Cortex of kidney (tissue), 1 donor: ENCODE data around the gene PHKA2.

Source experiments
- DNase-seq: peaks from one replicate; lab custom pipeline; 2025; lab: John Stamatoyannopoulos, UW

The PHKA2 gene

DNA sequence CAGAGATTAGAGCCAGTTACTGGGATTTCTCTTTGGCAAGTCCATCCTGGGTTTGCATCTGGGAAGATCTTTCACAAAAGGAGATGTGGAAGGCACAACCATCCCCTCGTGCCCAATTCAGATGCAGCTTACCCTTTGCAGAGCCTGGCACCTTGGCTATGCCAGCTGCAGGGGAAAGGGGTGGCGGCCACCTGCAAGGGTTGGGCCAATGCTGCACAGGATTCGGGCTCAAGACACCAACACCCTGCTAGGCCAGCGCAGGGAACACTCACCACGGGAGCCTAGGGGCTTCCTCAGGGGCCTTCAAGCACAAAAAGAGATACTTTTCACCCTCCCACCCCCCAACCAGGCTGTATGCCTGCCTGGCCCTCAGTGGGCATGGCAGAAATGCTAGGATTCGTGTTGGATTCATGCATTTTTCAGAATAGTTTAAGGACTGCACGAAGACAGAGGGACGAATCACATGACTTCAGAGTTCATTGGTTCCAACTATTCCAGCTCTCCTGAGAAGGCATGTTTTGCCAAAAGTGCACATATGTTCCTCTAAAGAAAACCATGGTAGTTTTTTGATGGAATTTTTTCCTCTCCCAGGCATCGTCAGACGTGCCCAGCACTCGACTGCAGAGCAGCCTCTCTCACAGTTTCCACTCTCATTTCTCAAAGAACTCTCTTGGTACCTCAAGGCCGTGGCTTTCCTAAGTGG, 94.4 kb downstream of the PHKA2 start:
- DNase-seq: no peak

DNA sequence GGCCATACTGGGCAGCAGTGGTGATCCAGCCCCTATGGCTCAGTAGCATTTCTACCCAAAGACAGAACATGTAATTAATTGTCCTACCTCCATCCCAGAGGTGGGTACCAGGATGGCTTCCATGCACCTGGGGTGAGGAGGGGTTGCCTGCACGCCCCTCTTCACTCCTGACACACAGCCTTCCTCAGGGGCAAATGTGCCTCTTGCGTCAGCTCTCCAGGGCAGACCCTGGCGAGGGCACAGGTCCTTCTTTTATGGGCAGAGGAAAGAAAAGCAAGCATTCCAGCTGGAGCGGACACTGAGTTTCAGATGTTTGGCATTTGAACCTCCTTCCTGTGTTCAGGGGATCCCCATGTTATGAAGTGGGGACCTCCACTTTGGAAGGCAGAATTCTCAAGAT, 95.6 kb downstream of the PHKA2 start:
- DNase-seq: no peak

DNA sequence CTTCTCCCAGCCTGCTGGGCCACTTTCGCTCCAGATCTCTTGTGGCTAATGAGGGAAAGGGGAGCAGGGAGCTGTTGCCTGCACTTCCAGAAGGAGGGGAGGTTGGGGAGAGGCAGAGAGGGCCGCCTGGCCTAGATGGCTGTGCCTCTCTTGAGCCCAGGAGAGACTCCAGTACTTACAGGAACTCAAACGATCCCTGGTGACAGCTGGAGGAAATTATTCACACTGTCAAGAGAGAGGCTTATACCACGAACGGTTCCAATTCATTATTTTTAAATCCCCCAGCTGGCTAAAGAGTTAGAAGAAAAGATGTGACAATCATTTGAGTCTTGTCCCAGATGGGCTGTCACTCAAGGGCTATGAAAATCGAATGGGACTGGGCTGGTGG, 96.1 kb downstream of the PHKA2 start:
- DNase-seq: no peak

DNA sequence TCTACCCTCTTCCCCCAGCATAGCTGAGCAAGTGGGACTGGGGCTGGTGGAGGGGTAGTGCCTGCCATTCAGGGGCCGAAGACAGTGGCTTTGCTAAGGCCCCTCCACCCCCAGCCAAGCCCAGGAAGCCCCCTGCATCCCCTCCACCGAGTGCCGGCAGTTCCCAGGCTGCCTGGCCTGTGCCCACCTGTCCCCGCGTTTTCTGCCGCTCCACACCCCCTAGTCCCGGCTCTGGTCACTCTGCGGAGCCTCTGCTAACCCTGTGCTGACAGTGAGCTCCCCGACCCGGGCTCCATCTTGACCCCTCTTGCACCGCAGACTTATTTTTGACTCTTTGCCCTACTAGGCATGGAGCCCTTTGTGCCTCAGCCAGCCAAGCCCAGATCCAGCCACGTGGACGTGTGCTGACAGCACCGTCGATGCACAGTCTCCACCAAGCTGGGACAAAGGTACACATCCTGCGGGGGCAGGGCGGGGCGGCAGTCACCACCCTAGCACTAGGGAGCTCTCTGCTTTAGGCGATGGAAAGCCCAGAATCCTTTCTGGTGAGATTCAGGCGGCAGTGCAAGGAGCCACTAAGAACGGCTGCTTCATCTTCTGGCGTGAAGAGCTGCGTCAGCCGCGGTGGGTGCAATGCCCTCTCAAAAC, 96.6 kb downstream of the PHKA2 start:
- no peak for DNase-seq

DNA sequence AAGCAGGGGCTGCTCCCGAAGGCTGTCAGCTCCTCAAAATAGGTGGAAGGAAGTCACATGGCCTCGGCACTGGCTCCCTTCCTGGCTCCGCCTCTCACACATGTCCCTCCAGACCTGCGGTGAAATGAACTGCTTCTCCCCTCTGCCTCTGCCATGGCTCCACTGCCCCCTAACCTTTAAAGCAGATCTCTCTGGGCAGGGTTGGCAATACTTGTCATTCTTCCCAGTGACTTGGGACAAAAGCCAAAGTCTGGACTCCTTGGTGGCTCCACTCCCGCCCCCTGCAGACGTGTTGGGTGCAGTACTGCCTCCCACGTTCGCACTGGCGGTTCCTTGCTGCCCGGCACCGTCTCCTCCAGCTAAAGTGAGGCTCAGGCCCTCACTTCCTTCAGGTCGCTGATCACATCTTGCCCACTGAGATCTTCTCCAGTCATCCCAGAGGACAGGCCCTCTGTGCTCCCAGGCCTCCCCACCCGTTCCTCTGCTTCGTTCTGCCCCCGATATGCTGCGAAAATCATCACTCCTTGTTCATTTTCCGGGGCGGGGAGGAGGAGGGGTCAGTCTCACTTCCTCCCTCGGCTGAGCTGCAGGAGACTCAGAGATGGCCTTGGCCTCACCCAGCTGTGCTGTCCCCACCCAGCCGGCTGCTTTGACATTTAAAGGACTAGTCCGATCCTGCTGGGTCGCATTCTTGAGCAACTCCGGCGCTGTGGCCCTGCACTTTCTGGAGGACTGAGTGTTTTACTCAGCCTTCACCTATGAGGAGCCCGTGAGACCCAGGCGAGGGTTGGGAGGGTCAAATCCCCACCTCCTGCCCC, 97.4 kb downstream of the PHKA2 start:
- DNase-seq: no peak

DNA sequence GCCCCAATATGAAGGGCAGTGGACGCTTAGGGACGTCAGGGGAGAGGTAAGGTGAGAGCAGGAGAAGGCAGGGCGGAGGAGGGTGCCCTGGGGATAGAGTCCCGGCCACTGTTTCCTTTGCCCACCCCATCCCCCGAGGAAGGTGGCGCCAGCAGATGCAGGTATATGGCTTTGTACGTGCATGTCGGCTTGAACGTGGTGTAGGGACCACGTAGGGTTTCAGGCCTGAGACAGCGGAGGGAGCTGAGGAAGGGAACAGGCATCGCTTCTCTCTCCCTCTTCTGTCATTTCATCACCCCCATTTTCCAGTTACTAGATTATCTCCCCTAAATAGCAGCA, 97.9 kb downstream of the PHKA2 start:
- no peak for DNase-seq

DNA sequence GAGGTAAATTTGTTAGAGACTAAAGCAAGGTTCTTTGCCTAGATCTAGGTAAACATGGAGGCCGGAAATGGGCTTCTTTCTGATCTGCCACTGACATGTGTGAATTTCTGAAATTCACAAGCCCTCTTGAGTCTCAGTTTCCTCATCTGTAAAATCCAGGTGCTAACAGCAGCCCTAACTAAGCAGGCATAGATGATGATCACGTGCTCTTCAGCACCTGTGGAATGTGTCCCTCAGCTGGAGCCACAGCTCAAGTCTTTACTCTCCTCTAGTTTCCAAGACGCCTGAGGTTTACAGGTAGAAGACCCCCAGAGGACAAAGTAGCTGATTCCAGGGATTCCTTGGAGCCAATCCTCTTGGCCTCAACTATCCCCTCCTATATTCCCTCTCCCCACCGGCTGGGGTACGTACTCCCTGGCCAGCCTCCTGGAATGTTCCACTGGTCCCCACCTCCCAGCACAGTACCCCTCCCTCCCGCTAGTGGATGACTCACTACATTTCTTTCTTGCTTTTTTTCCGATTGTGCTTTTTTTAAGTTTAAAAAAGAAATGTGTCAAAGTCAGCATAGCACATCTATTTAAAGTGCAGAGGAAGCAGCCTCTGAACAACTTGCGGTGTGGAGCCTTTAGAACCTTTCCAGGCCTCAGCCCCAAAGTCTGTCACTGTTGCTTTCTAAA, 98.4 kb downstream of the PHKA2 start:
- no peak for DNase-seq

DNA sequence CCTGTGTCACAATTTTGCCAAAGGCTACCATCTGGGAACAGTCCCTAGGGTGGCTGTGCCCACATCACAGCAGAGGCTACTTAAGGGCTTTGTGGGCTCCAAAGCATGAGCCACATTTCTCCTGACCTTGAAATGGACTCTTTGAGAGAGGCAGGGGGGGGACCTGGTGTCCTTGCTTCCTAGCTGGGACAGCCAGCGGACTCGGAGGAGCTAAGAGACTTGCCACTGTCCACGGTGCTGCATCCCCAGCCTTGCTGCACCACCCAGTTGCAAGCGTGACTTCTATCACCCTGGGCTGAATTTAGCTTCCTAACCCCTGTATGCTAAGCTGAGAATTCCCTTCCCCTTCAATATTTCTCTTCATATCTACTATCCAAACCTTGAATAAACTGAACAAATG, 99.0 kb downstream of the PHKA2 start:
- no peak for DNase-seq

DNA sequence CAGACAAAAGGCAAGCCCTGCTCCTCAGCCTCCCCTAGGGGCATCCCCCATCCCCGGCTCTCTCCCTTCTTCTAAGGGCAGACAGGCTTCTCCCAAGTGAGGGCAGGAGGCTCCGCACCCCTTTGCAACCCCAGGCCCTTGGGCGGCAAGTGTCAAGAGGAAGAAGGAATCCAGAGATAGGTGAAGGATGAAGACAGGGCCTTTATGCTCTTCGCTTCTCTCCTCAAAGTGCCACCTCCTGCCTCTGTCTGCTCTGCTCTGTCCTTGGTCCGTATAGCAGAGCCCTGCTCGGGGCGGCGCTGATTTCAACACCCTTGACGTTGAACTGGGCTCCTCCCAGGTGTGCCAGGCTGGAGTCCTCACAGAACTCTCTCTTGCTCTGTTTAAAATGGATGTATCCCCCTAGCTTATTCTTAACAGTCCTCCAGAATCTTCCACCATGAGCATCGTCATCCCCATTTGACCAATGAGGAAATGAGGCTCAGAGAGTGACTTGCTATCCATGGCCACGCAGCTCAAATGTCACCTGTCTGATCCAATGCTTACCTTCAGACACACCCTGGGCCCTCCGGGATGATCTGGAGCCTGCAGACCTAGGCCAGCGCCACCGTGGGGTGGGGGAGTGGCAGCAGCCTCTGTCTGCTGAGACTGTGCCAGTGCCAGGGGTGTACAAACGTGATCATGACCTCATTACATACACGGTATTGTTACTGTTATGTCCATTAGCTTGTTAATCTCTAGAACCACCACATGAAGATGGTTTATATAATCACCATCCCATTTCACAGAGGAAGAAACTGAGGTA, 99.8 kb downstream of the PHKA2 start:
- DNase-seq: no peak

DNA sequence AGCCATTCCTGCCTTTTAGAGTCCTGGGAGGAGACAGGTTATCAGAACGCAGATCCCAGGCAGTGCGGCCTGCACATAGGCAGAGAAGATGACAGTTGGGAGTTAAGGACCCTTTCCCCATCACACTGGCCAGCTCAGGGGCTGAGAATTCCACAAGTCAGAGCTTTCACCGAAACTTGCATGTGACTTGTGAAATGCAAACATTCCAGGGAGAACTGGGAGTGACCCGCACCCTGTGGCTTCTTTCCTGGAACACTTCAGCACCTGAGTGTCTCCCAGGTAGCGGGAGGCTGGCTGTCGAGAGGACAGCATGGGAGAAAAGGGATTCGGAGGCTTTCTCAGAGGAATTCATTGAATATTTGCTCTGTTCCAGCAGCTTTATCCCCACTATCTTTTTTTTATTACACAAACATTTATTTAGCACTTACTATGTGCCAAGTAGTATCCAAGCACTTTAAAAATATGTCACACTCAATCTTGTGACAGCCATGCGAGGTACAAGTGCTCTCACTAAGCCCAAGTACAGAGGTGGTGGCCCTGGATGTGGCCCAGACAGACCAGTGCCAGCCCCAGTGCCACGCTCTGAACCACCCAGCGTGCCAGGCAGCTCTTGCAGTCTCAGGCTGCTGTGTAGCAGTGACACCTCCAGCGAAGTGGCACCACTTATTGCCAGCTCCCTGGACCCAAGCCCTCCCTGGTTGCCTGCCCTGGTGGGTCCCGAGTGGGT, 100.5 kb downstream of the PHKA2 start:
- no peak for DNase-seq

DNA sequence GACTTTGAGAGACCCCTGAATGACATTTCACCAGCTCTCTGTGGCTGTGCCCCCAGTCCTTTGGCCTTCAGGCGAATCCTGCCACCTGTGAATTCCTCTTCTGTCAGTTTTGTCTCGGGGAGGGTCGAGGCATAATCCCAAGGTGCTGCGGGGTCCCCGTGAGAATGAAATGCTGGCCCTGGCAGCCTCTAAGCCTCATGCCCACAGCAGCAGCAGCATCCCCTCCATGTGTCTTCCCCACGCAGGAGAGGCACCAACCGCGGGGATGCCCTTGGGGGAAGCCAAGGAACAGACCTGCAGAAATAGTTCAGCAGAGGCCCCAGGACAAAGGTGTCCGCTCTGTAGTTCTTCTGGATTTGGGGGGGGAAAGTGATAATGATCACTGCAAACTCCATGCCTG, 104.8 kb downstream of the PHKA2 start:
- DNase-seq: no peak

DNA sequence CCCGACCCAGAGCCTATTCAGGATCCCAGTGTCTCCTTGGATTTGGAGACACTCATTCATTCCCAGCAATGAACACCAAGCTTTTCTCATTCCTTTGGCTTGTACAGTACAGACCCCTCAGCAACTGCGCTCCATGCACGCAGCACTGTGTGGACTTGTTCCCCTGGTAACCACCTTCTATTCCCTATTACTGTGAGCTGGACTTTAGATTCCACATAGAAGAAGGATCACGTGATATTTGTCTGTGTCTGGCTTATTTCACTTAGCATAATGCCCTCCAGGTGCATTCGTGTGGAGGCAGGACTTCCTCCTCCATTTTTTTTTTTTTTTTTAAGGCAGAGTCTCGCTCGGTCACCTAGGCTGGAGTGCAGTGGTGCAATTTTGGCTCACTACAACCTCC, 106.4 kb downstream of the PHKA2 start:
- no peak for DNase-seq

DNA sequence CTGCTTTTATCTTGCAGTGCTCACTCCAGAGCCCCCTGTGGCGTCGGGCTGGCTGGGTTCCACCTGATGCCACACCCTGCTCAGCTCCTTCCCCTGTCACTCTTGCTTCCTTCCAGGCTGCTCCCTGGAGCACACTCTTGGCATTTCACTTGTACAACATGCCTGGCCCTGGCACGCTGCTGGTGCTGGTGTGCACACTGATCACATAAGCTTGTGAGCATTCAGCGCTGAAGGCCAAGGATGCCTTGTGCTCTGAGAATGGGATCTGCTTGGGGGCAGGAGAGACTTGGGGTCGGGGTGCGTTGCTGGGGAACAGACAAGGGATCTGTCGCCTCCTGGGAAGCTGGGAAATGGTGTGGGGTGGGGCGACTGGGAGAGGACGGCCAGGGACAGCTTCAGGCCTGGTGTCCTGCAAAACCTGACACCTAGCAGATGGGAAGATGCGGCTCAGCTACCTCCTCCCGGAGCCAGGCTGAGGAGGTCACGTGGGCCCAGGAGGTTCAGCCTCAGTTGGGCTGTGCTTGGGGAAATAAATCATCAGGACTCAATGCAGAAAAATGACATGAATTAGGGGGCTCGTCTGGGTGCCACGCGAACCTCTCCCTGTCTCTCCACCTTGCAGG, 108.5 kb downstream of the PHKA2 start:
- no peak for DNase-seq

DNA sequence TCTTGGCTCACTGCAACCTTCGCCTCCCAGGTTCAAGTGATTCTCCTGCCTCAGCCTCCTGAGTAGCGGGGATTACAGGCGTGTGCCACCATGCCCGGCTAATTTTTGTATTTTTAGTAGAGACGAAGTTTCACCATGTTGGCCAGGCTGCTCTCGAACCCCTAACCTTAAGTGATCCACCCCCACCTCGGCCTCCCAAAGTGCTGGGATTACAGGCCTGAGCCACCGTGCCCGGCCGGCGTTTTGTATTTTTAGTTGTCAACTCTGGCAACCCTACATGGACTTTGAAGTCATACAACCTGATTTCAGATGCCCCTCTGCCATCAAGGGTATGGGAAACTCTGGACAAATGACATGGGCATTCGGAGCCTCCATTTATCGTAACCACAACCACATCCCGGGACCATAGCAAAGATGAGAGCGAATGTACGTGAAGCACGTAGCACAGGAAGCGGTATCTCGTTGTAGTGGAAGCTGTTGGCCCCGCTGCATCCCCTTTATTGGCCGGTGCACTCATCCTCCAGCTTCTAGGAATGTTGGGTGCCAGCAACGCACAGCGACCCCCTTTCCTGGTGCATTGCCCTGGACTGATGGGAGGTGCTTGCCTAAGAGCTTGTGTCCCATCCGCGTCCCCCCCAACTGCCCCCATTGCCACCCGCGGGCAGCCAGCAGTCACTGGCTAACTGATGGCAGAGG, 109.2 kb downstream of the PHKA2 start:
- no peak for DNase-seq

DNA sequence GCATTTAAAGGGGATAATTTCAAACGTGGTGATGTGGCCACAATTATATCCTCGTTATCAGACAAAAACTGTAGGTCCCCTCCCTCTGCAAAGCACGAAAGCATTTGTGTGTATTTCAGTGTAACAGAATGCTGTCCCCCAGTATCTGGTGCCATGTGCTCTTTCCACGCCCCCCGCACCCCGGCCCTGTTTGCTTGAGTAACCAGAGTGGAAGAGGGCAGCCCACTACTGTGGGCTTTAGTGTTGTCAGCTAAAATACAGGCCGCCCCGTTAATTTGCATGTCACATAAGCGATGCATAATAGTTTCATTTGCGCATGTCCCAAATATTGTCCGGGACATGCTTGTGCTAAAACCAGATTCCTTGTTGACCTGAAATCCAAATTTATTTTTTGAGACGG, 110.1 kb downstream of the PHKA2 start:
- DNase-seq: no peak

DNA sequence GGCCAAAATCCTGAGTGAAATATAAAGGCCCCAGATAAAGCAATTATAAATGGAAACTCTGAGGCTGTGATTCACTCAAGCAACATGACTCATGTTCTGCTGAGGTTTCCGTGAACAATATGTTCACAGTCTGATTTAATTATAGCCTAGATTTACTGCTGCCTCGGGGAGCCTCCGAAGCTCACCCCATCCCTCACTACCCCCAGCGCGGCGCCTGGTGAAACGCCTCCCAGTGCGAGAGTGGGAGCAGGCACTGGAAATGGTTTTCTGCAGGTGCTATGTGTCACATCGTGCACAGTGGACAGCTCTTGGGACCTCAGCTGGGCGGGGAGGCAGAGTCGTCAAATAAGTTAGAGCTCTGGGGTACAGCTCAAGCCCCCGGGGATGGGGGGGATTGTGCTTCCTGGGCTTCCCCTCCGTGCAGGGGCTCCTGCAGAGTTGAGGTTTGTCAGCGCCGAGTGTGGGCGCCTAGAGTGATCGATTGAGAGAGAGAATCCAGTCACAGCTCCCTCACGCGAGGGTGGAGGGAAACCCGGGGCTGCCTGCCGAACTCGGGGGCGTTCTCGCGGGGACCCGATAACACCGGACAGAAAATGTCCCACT, 110.6 kb downstream of the PHKA2 start:
- no peak for DNase-seq

DNA sequence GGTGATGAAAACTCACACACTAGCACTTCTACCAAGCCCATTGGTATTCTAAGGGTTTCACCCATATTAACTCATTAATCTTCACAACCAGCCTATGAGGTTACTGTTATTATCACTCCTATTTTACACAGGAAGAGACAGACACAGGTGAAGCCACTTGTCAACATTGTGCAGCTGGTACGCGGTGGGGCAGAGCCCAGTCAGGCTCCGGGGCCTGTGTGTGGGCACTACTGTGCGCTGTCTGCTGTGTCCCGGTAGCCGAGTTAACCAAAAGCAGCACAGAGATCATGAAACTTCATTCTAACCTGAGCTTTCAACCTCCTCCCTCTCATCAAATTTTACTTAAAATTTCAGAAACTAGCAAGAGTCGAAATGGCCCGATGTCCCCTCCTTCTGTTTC, 111.3 kb downstream of the PHKA2 start:
- no peak for DNase-seq

DNA sequence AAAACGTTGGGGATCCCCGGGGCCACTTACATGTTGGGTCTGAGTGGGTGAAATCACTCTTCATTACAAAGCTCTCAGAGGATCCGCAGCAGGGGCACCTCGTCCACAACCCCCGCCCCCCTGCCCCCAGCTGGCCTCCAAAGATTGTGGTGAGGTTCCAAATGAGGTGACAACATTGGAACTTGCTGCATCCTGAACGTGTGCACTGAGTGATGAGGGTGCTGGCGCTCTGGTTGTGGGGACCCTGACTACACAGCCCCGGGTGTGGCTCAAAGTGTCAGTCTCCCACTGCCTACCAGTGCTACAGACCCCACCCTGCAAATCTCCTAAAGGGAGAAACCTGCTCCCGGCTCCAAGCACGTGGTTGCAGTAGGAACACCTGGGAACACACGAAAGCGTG, 111.9 kb downstream of the PHKA2 start:
- DNase-seq: no peak

DNA sequence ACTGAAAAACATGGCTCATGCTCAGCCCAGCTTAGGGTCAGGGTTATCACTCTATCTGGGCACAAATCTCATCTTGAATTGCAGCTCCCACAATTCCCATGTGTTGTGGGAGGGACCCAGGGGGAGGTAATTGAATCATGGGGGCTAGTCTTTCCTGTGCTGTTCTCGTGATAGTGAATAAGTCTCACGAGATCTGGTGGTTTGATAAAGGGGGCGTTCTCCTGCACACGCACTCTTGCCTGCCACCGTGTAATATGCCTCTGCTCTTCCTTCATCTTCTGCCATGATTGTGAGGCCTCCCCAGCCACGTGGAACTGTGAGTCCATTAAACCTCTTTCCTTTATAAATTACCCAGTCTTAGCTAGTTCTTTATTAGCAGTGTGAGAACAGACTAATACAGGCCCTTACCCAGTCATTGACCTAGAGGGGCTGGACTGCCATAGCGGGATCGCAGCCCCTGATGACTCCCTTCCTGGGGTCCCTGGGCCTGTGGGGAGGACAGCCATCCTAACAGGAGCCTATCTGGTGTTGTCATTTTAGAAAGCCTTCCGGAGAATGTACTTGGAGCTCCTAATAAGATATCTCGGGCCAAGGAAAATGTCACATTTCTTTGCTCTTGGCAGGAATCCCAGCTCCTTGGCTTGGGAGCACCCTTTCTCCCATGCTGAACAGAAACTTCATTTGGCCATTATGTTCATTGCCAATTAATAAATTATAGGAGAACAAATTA, 112.6 kb downstream of the PHKA2 start:
- no peak for DNase-seq
